ENCODE results near the gene NECTIN4.

DNA sequence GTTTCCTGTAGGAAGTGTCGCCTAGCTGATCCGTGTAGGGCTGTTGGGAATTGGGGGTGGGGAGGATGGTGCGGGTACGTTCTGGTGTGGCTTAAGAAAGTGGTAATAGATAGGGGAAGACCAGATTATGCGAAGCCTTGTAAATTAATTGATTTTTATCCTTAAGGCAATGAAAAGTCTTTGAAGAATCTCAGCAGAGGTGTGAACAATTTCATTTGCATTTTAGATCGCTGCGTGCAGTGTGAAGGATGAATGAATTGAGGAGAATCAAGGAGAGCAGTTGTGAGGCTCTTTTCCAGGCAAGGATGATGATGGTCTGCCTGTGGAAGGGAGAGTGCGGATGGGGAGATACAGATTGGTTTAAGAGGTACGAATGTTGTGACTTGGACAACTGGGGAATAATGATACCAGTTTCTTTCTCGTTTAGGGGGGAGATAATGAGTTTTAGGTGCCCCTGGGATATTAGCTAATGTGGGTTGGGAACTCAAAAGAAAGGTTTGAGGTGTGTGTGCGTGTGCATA lies 43.9 kb upstream of the NECTIN4 start:
- TF ChIP-seq POLR2A (IDR thresholded peaks at IDR 0.05) (no peak), CTCF (IDR thresholded peaks at IDR 0.05) (no peak)

Measured in vagina (tissue), 2 donors.